SK-N-MC (cell line): Measurements from ENCODE around the gene RIPPLY3.
"Not testable (repeated sequence)": the region's sequence is repeated elsewhere in the genome, so short reads cannot be mapped to it uniquely, and the experiment has no call there.

Source experiments
- DNase-seq: peaks from one replicate; pipeline ENCODE4 v3.0.0-alpha.2; 2011; ENCODE audit warnings: low read depth, low spot score
- H3K27ac ChIP-seq: fragments of 200-600 bp; sonication (generic); 2 replicates; pipeline ENCODE4 v1.5.1; 2016; ENCODE audit warnings: mixed run types
- H3K36me3 ChIP-seq: fragments of 200-600 bp; sonication (generic); 2 replicates; pipeline ENCODE4 v1.6.1; 2017; ENCODE audit warnings: antibody characterized with exemption, low read length, mixed read lengths; ENCODE audit not compliant: insufficient read depth
- H3K4me3 ChIP-seq: fragments of 200-600 bp; sonication (generic); 2 replicates; pipeline ENCODE4 v1.5.1; 2016
- H3K9ac ChIP-seq: fragments of 200-600 bp; sonication (generic); 2 replicates; pipeline ENCODE4 v1.8.0; 2017; ENCODE audit warnings: mixed run types, mixed read lengths; ENCODE audit not compliant: insufficient read length
- H3K9me3 ChIP-seq: fragments of 200-600 bp; sonication (generic); 2 replicates; pipeline ENCODE4 v1.6.1; 2017; ENCODE audit warnings: low read depth, mild to moderate bottlenecking, antibody characterized with exemption, low read length, moderate library complexity, mixed read lengths
- EZH2 ChIP-seq: fragments of 200-600 bp; sonication (generic); IDR thresholded peaks from one replicate; pipeline ENCODE4 v1.6.1; 2017; ENCODE audit warnings: antibody characterized with exemption
- FOXP2 ChIP-seq: optimal IDR thresholded peaks from 2 replicates; pipeline ENCODE3; 2011; ENCODE audit warnings: mild to moderate bottlenecking, moderate library complexity; ENCODE audit not compliant: insufficient read depth; ENCODE audit errors: extremely low read length, control extremely low read depth
- POLR2AphosphoS5 ChIP-seq: IDR thresholded peaks from 2 replicates; pipeline ENCODE4 v1.6.1; 2012; ENCODE audit warnings: mild to moderate bottlenecking, low read depth, low read length, borderline replicate concordance

Gene RIPPLY3

DNA sequence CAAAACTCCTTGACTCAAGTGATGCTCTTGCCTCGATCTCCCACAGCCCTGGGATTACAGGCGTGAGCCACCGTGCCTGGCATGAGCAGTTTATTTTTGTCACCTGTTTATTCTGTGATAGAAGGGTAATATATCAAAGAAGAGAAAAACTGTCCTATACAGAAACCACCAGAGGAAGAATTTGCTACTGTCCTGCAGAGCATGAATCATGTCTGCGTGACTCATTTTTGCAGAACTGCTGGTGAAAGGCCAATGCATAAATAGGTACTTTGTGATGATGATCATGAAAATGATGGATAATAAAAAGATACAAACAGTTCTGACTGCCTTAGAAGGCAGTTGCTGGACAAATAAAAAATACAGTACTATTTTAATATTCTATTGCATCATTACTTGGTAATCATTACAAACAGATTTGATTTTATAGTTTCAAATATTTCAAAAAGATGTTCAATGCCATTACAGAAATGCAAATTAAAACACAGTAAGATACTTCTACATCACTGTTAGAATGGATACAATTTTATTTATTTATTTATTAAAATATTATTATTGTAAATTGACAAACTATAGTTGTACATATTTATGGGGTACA lies 26.5 kb downstream of the RIPPLY3 start:
- Histone ChIP-seq H3K27ac (no peak overlapping the region), H3K4me3 (no peak overlapping the region), H3K36me3 (no peaks in the 10 kb centered on the region), H3K9me3 (no peaks in the 10 kb centered on the region), H3K9ac (no peak overlapping the region)
- TF ChIP-seq EZH2 (no peak), POLR2AphosphoS5 (no peak), FOXP2 (no peak)
- no peak for DNase-seq

GRCh38 chr21:37034394-37034793 lies 27.9 kb downstream of the RIPPLY3 start:
- not testable (repeated sequence) for H3K9ac ChIP-seq, H3K36me3 ChIP-seq, H3K9me3 ChIP-seq, H3K4me3 ChIP-seq, DNase-seq, H3K27ac ChIP-seq

DNA sequence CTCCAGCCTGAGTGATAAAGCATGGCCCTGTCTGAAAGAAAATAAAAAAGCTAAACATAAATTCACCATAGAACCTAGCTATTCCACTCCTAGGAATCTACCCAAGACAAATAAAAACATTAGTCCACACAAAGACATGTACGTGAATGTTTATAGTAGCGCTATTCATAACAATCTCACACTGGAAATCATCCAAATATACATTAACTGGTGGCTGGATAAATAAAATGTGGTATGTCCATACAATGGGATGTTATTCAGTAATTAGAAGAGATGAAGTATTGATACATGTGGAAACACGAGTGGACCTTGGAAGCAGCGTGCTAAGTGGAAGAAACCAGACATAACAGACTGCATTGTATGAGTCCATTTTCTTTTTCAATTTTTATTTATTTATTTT lies 29.7 kb downstream of the RIPPLY3 start:
- no peak for DNase-seq
- no peak for TF ChIP-seq EZH2
- no peak for TF ChIP-seq POLR2AphosphoS5
- TF ChIP-seq FOXP2: no peak
- Histone ChIP-seq H3K9ac (no peak overlapping the region), H3K9me3 (no peaks in the 10 kb centered on the region), H3K4me3 (no peak overlapping the region), H3K27ac (no peak overlapping the region), H3K36me3 (no peaks in the 10 kb centered on the region)

DNA sequence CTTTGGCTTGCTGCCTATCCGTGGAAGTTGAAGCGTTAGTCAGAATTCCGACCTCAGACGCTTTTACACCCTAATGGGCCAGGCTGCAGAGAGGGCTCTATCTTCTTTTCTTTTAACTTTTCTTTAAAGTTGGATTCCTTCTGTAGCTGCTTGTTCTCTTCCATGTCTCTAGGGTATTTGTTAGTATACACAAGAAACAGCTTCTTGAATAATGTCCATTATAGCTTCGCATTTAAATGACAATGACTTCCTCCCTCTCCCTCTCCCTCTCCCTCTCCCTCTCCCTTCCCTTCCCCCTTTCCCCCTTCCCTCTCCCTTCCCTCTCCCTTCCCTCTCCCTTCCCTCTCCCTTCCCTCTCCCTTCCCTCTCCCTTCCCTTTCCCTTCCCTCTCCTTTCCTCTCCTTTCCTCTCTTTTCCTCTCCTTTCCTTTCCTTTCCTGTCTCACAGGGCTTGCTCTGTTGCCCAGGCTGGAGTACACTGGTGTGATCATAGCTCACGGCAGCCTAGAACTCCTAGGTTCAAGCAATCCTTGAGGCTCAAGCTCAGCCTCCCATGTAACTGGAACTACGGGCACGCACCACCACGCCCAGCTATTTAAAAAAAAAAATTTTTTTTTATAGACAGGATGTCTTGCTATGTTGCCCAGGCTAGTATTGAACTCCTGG lies 33.0 kb downstream of the RIPPLY3 start:
- H3K9me3 ChIP-seq: no peaks in the 10 kb centered on the region
- TF ChIP-seq EZH2: no peak
- no peaks in the 10 kb centered on the region for H3K36me3 ChIP-seq
- H3K9ac ChIP-seq: no peak overlapping the region
- no peak for DNase-seq
- no peak overlapping the region for H3K4me3 ChIP-seq
- H3K27ac ChIP-seq: no peak overlapping the region

DNA sequence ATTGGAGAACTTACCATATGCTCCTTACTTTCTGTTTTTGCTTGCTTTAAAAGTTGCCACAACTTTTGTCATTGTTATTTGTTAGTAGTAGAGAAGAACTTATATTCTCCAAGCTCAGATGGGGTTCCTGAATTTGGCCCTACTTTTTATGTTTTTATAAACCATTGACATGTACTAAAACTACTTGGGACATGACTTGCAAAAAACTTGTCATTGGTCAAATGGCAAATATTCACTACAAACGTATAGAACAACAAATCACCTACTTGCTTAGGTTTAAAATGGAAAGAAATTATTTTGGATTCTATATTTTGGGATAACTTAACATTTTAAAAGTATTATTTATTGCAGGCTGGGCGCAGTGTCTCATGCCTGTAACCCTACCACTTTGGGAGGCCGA lies 33.7 kb downstream of the RIPPLY3 start:
- DNase-seq: no peak
- no peak for TF ChIP-seq FOXP2
- no peak for TF ChIP-seq POLR2AphosphoS5
- no peak for TF ChIP-seq EZH2
- no peaks in the 10 kb centered on the region for H3K9me3 ChIP-seq
- no peaks in the 10 kb centered on the region for H3K36me3 ChIP-seq
- no peak overlapping the region for H3K4me3 ChIP-seq
- H3K27ac ChIP-seq: no peak overlapping the region
- H3K9ac ChIP-seq: no peak overlapping the region

DNA sequence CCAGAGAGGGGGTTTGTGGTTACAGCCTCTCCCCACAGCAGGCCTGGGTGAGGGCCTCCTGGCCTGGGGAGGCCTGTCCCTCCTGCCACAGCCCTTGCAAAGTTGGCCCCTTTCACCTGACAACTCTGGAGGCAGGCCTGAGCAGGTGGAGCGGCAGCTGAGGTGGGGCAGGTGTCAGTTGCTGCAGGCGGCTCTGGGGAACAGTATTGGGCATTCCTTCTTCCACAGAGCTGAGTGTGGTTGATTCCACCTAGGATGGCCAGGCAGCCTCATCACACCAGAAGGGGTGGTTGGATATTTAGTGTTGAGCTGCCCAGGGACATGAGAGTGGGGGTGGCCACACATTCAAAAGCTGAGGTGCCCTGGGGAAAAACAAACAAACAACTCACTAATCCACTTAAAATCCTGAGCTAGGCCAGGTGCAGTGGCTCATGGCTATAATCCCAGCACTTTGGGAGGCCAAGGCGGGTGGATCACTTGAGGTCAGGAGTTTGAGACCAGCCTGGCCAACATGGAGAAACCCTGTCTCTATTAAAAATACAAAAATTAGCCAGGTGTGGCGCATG lies 35.3 kb downstream of the RIPPLY3 start:
- no peaks in the 10 kb centered on the region for H3K9me3 ChIP-seq
- TF ChIP-seq EZH2 (no peak), FOXP2 (no peak), POLR2AphosphoS5 (no peak)
- H3K4me3 ChIP-seq: no peak overlapping the region
- H3K36me3 ChIP-seq: no peaks in the 10 kb centered on the region
- no peak overlapping the region for H3K9ac ChIP-seq
- DNase-seq: no peak
- no peak overlapping the region for H3K27ac ChIP-seq

GRCh38 chr21:37043818-37044217 lies 37.3 kb downstream of the RIPPLY3 start:
- TF ChIP-seq POLR2AphosphoS5 (no peak), EZH2 (no peak), FOXP2 (no peak)
- no peak overlapping the region for H3K9ac ChIP-seq
- H3K36me3 ChIP-seq: no peaks in the 10 kb centered on the region
- no peak overlapping the region for H3K4me3 ChIP-seq
- no peak for DNase-seq
- H3K27ac ChIP-seq: no peak overlapping the region
- H3K9me3 ChIP-seq: no peaks in the 10 kb centered on the region

GRCh38 chr21:37044643-37045042 lies 38.1 kb downstream of the RIPPLY3 start:
- no peak overlapping the region for H3K27ac ChIP-seq

GRCh38 chr21:37045149-37045548 lies 38.6 kb downstream of the RIPPLY3 start:
- H3K9ac ChIP-seq: no peak overlapping the region
- DNase-seq: no peak

More at GRCh38 chr21:37044643-37045042, 38.1 kb downstream of the RIPPLY3 start:
- H3K4me3 ChIP-seq: no peak overlapping the region
- TF ChIP-seq FOXP2: no peak
- TF ChIP-seq EZH2: no peak
- TF ChIP-seq POLR2AphosphoS5: no peak
- H3K9ac ChIP-seq: no peak overlapping the region
- H3K9me3 ChIP-seq: no peaks in the 10 kb centered on the region
- no peak for DNase-seq
- no peaks in the 10 kb centered on the region for H3K36me3 ChIP-seq

More at GRCh38 chr21:37045149-37045548, 38.6 kb downstream of the RIPPLY3 start:
- H3K27ac ChIP-seq: no peak overlapping the region
- H3K36me3 ChIP-seq: no peaks in the 10 kb centered on the region
- TF ChIP-seq FOXP2: no peak
- TF ChIP-seq POLR2AphosphoS5: no peak
- TF ChIP-seq EZH2: no peak
- H3K9me3 ChIP-seq: no peaks in the 10 kb centered on the region
- no peak overlapping the region for H3K4me3 ChIP-seq
